B cell (primary cell): ENCODE results near the gene PIP5K1A. TPM values are rescaled to one million over a fixed set of nuclear protein-coding genes. Genes with fewer than 3 reads are reported as not detected.

Source experiments
- ATAC-seq: fragments of 200-7000 bp; cut with Tn5 transposase; one replicate; pipeline ENCODE4 v1.10.0; 2021; ENCODE audit warnings: low read depth, mild to moderate bottlenecking, moderate number of reproducible peaks, moderate library complexity
- CTCF ChIA-PET: fragments of 350-600 bp; sonication (Branson Sonifier 250); formaldehyde crosslinking; loops from one replicate; lab custom pipeline; 2021; ENCODE audit warnings: antibody characterized with exemption, inconsistent platforms; lab: Charles Lee
- POLR2A ChIA-PET: fragments of 350-600 bp; sonication (Branson Sonifier 250); formaldehyde crosslinking; loops from one replicate; lab custom pipeline; 2021; ENCODE audit warnings: antibody characterized with exemption; lab: Charles Lee
- DNase-seq: peaks from one replicate; pipeline ENCODE4 v3.0.0; 2013
- H2AFZ ChIP-seq: 2 replicates; pipeline ENCODE4 v1.6.1; 2012; ENCODE audit warnings: mild to moderate bottlenecking, low read depth, low read length; ENCODE audit not compliant: insufficient read depth, poor library complexity, severe bottlenecking
- H3K27ac ChIP-seq, 2 donors: 1 replicate in 1 of 2; 2 replicates in 1 of 2; pipeline ENCODE4 v1.5.1; 2012 to 2013; ENCODE audit warnings: low read length in 2 of 2, mild to moderate bottlenecking in 2 of 2, moderate library complexity in 1 of 2
- H3K27me3 ChIP-seq, 4 experiments: fragments of 200-600 bp in 1 of 4; sonication (generic) in 1 of 4; replicated peaks in 1 of 4; 1 replicate in 2 of 4; 2 replicates in 2 of 4; pipeline versions ENCODE4 v1.6.1 to v1.7.0; 2013 to 2016; ENCODE audit warnings: low read length in 3 of 4, mild to moderate bottlenecking in 2 of 4, mixed read lengths in 1 of 4, moderate library complexity in 1 of 4; ENCODE audit not compliant: insufficient read depth in 4 of 4, control insufficient read depth in 3 of 4; ENCODE audit errors: control extremely low read depth in 1 of 4
- H3K36me3 ChIP-seq, 2 experiments: replicated peaks in 1 of 2; 1 replicate in 1 of 2; 2 replicates in 1 of 2; pipeline versions ENCODE4 v1.6.1 to v1.7.1; 2013; ENCODE audit warnings: low read length in 1 of 2; ENCODE audit not compliant: insufficient read depth in 2 of 2, control insufficient read depth in 1 of 2; ENCODE audit errors: control extremely low read depth in 1 of 2, extremely low read depth in 1 of 2
- H3K4me1 ChIP-seq, 2 donors: fragments of 200-600 bp in 1 of 2; sonication (generic) in 1 of 2; 1 replicate in 1 of 2; 2 replicates in 1 of 2; pipeline versions ENCODE4 v1.5.1 to v1.6.1; 2013 to 2017; ENCODE audit warnings: low read length in 2 of 2; ENCODE audit not compliant: control insufficient read depth in 2 of 2, insufficient read depth in 2 of 2
- H3K4me2 ChIP-seq: replicated peaks from 2 replicates; pipeline ENCODE3; 2012; ENCODE audit warnings: mild to moderate bottlenecking, low read depth, low read length; ENCODE audit not compliant: poor library complexity, severe bottlenecking
- H3K4me3 ChIP-seq, 5 experiments: fragments of 200-600 bp in 1 of 5; sonication (generic) in 1 of 5; 1 replicate in 3 of 5; 2 replicates in 2 of 5; pipeline versions ENCODE4 v1.5.1 to v1.7.0; 2011 to 2016; ENCODE audit warnings: low read length in 4 of 5, mild to moderate bottlenecking in 4 of 5, low read depth in 2 of 5, control low read depth in 1 of 5, moderate library complexity in 1 of 5; ENCODE audit not compliant: insufficient read depth in 1 of 5; ENCODE audit errors: control extremely low read depth in 1 of 5, extremely low read depth in 1 of 5
- H3K79me2 ChIP-seq: fragments of 200-600 bp; sonication (generic); one replicate; pipeline ENCODE4 v1.6.0; 2016; ENCODE audit warnings: low read length; ENCODE audit not compliant: control insufficient read depth, insufficient read depth
- H3K9ac ChIP-seq: fragments of 200-600 bp; sonication (generic); 2 replicates; pipeline ENCODE4 v1.6.1; 2017; ENCODE audit warnings: mild to moderate bottlenecking, low read length, moderate library complexity
- H3K9me3 ChIP-seq, 3 donors: one replicate each; pipeline versions ENCODE4 v1.6.1 to v1.7.1; 2013; ENCODE audit warnings: low read length in 2 of 3; ENCODE audit not compliant: control insufficient read depth in 2 of 3, insufficient read depth in 1 of 3; ENCODE audit errors: control extremely low read depth in 1 of 3
- H4K20me1 ChIP-seq: 2 replicates; pipeline ENCODE4 v1.6.0; 2012; ENCODE audit warnings: mild to moderate bottlenecking, low read length; ENCODE audit not compliant: insufficient read depth, control insufficient read depth, poor library complexity, severe bottlenecking
- H3K27ac Mint-ChIP-seq: one replicate; pipeline ENCODE4 v1.8.0; 2021; ENCODE audit warnings: mixed read lengths
- H3K27me3 Mint-ChIP-seq: one replicate; pipeline ENCODE4 v1.8.0; 2021; ENCODE audit warnings: mixed read lengths
- H3K4me1 Mint-ChIP-seq: one replicate; pipeline ENCODE4 v1.8.0; 2021; ENCODE audit warnings: mixed read lengths
- H3K4me3 Mint-ChIP-seq: one replicate; pipeline ENCODE4 v1.8.0; 2021; ENCODE audit warnings: mixed read lengths
- H3K9me3 Mint-ChIP-seq: one replicate; pipeline ENCODE4 v1.8.0; 2022; ENCODE audit warnings: mixed read lengths; ENCODE audit not compliant: insufficient read depth
- EZH2 ChIP-seq: IDR thresholded peaks from 2 replicates; pipeline ENCODE4 v1.6.1; 2012; ENCODE audit warnings: borderline replicate concordance, low read depth, mild to moderate bottlenecking, moderate library complexity, low read length; ENCODE audit not compliant: insufficient read depth, poor library complexity, severe bottlenecking
- WGBS: methylation state at CpG from one replicate; pipeline ENCODE4 v1.1.5; 2013; ENCODE audit warnings: missing lambda C conversion rate; ENCODE audit not compliant: insufficient coverage; 5-methylcytosine and 5-hydroxymethylcytosine counted together
- intact Hi-C: fragments of 100-400 bp; cut with micrococcal nuclease; formaldehyde crosslinking; loops from one replicate; pipeline ENCODE4 v1.10.0; 2022
- polyA plus RNA-seq: library from polyadenylated mRNA; depleted of rRNA; stranded (reverse); fragments of >200 nt; gene quantifications from 2 replicates; pipeline ENCODE4 v1.2.3, GENCODE V29; 2012
- total RNA-seq, 2 donors: library from RNA; stranded (reverse); fragments of 120-200 nt in 1 of 2; gene quantifications; 1 replicate in 1 of 2; 2 replicates in 1 of 2; pipeline versions ENCODE4 v1.2.3 to v1.2.4, GENCODE V29; 2013 to 2022
- TF ChIP-seq, protein P1 (sequence below): fragments of 200-600 bp; IDR thresholded peaks from one replicate; pipeline ENCODE4 v1.8.0; 2022; ENCODE audit warnings: antibody characterized with exemption, mild to moderate bottlenecking

The PIP5K1A gene
- total and polyA plus RNA-seq, 2 donors (not counting 1 experiment from before 2014, with no cell fraction given): 59.4 to 78.4 TPM

DNA sequence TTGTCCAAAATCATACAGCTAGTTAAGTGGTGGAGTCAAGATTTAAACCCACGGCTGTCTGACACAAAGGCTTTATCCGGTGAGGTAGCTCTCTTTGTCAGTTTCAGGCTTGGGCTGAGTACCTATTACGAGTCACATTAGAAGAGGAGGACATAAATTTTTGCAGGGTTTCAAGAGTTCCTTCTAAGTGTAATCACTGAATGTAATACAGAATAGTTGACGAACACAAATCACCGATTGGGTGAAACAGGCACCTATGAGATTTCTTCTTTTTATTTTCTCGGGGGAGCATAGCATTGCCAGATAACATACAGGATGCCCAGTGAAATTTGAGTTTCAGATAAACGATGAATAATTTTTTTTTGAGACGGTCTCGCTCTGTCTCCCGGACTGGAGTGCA lies 57.0 kb downstream of the PIP5K1A start:
- ChIA-PET CTCF (interaction anchor here (0.8 to 2.9 kb wide), 7 partner anchors 13 to 155 kb away, joined by 3 to 14 read pairs (median 3); partner anchors contain the start of genes VPS72 and ZNF687), POLR2A (interaction anchor here (0.6 to 1.7 kb wide), 2 partner anchors 28 to 78 kb away, joined by 3 to 6 read pairs; no protein-coding TSS in a partner anchor)
- ATAC-seq (no peak), DNase-seq (no peak)
- Histone ChIP-seq H3K4me2 (peak overlapping the region; percentile 80), H3K27me3 (no peaks in the 10 kb centered on the region), H3K36me3 (peaks cover 0 to 4% of the 10 kb centered on the region in 2 experiments), H3K4me3 (peak overlapping the region; percentile 82 to 97 (median 84)), H2AFZ (peak overlapping the region; percentile 72), H3K27ac (peak overlapping the region in 1 of 2 donors; percentile 85), H3K4me1 (peaks cover 9 to 12% of the 10 kb centered on the region in 2 donors), H3K9me3 (no peaks in the 10 kb centered on the region), H4K20me1 (peaks cover 6% of the 10 kb centered on the region), H3K79me2 (peaks cover 64% of the 10 kb centered on the region), H3K9ac (peak overlapping the region; percentile 80)
- H3K9me3 Mint-ChIP-seq: no peaks in the 10 kb centered on the region
- no peaks in the 10 kb centered on the region for H3K27me3 Mint-ChIP-seq
- 60% methylated on average over 10 of the region's 10 CpGs for WGBS
- TF ChIP-seq, protein P1, sequence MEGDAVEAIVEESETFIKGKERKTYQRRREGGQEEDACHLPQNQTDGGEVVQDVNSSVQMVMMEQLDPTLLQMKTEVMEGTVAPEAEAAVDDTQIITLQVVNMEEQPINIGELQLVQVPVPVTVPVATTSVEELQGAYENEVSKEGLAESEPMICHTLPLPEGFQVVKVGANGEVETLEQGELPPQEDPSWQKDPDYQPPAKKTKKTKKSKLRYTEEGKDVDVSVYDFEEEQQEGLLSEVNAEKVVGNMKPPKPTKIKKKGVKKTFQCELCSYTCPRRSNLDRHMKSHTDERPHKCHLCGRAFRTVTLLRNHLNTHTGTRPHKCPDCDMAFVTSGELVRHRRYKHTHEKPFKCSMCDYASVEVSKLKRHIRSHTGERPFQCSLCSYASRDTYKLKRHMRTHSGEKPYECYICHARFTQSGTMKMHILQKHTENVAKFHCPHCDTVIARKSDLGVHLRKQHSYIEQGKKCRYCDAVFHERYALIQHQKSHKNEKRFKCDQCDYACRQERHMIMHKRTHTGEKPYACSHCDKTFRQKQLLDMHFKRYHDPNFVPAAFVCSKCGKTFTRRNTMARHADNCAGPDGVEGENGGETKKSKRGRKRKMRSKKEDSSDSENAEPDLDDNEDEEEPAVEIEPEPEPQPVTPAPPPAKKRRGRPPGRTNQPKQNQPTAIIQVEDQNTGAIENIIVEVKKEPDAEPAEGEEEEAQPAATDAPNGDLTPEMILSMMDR: no peak
- no peak for TF ChIP-seq EZH2
- H3K27ac Mint-ChIP-seq: peak overlapping the region; percentile 97
- H3K4me3 Mint-ChIP-seq: peak overlapping the region; percentile 97
- intact Hi-C loops: no loop called here
- peaks cover 32% of the 10 kb centered on the region for H3K4me1 Mint-ChIP-seq

GRCh38 chr1:151259351-151259750 lies 61.0 kb downstream of the PIP5K1A start:
- no peak overlapping the region for H3K4me3 Mint-ChIP-seq
- no peak for ATAC-seq
- DNase-seq: no peak
- Histone ChIP-seq H3K36me3 (peaks cover 1 to 13% of the 10 kb centered on the region in 2 experiments), H4K20me1 (peaks cover 6% of the 10 kb centered on the region), H3K9ac (no peak overlapping the region), H3K4me2 (no peak overlapping the region), H3K79me2 (peaks cover 86% of the 10 kb centered on the region), H3K4me3 (no peak overlapping the region), H3K9me3 (no peaks in the 10 kb centered on the region), H3K4me1 (peaks cover 15 to 16% of the 10 kb centered on the region in 2 donors), H3K27me3 (no peaks in the 10 kb centered on the region), H3K27ac (no peak overlapping the region), H2AFZ (no peak overlapping the region)
- WGBS: no CpG with 5 or more reads among the region's 2 CpGs
- POLR2A ChIA-PET: no interaction called here
- intact Hi-C loops: no loop called here
- H3K4me1 Mint-ChIP-seq: peaks cover 32% of the 10 kb centered on the region
- TF ChIP-seq EZH2: no peak
- TF ChIP-seq, protein P1: no peak
- no peaks in the 10 kb centered on the region for H3K9me3 Mint-ChIP-seq
- H3K27ac Mint-ChIP-seq: no peak overlapping the region
- H3K27me3 Mint-ChIP-seq: no peaks in the 10 kb centered on the region
- CTCF ChIA-PET: no interaction called here
